Anterior cingulate cortex (tissue), 58 donors: ENCODE measurements around the gene DNAJC27.

Experiments used
- DNase-seq, 58 donors: peaks; one replicate each; lab custom pipeline; 2025; lab: John Stamatoyannopoulos, UW

Gene DNAJC27

DNA sequence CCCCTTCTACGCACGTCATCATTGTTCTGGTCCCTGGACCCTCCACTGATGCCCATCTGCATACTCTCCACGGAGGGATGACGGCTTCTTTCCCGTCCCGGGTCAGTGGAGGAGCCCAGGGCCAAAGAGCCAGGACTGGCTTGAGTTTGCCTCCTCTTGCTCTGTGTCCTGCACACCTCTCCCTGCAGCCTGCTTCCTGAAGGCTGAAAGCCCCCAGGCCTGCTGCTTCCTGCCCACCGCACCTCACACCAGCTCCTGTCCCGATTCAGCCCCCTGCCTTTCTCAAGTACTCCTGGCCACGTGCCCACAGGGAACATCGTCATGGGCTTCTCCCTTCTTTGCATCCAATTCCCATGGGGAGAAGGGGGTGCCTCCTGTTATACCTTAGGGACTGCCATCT, 58.8 kb downstream of the DNAJC27 start:
- DNase-seq, result no peak

GRCh38 chr2:24912523-24912922, 59.2 kb downstream of the DNAJC27 start:
- DNase-seq, result no peak

GRCh38 chr2:24910245-24910644, 61.5 kb downstream of the DNAJC27 start:
- no peak for DNase-seq

GRCh38 chr2:24909555-24910177, 62.1 kb downstream of the DNAJC27 start:
- DNase-seq, result no peak

GRCh38 chr2:24908461-24908901, 63.3 kb downstream of the DNAJC27 start:
- no peak for DNase-seq

DNA sequence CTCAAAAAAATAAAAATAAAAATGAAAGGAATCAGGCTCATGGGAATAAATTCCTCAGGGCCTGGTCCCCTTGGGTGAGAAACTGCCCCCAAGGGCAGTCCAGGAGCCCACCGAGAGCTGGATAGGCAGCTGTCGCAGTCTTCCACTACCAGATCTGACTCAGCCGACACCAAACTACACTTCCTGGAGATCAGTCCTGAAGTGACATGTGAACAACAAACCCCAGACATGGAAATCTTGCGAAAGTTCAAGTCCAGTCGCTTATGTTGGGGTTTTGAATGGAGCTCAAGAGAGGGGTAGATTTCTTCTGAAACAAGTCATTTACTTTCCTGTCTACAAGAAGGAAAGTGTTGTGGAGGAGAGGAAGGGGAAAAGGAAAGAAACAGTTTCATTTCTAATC, 64.6 kb downstream of the DNAJC27 start:
- no peak for DNase-seq

- DNase-seq, result no peak
Observed at GRCh38 chr2:24906466-24906865, 65.3 kb downstream of the DNAJC27 start.

DNA sequence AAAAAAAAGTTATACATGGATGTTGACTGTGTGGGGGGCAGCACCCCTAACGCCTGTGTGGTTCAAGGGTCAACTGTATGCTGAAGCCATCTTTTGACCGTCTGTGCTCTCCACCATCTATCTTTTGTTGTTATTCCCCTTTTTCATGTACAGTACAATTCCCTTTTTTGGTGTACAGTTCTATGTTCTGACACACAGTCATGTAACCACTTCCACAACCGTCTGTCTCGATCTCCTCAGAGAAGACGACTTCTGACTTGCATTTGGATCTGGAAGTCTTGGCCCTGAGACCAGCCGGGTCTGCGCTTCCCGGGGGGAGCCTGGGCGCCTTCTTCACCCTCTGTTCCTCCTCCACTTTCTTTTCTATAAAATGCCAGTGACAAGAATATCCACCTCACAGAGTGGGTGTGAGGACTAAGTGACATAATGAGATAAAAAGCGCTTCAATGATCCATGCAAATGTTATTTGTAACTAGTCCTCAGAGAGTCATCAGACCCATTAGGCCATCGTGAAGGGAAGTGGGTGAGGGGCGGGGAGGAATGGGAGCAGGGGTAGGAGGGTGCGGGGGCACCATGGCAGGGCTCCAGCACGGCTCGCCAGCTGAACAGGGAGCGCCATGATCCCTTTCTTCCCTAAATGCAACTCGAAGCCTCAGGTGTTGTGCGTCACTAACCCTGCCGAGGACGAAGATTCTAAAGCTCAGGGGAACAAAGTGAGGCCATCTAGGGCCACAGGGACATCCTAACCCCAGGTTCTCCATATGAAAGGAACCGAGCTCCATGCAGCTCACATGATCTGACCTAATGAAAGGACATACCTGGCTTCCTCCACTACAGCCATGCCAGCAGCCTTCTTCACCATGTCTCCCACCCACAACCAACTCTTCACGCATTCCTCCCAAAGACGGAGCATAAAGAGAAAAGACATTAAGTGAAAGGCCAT, 68.3 kb downstream of the DNAJC27 start:
- DNase-seq, result no peak

DNA sequence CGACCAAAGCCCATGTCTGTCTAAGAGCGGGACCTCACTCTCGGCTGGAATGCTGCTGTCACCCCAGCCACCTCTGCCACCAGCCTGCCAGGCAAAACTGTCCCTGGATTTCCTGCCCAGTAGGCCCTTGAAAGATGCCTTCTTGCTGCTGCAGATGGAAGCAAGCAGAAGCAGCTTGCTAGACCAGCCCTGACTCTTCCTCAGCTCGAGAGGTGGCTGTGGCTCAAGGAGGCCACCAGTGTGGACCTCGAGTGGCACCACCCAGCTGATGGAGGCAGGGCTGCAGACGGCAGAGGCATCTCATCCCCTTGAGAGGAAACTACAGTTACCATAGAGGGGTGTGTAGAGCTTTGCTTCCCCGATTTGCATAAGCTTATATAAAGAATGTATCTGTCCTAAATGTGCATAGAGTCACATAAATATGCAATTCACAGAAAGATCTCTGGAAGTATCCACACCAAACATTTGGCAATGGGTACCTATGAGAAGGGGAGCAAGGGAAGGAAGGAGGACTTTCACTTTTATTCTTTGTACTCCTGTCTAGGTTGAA, 72.3 kb downstream of the DNAJC27 start:
- DNase-seq, result no peak

GRCh38 chr2:24898122-24899109, 73.3 kb downstream of the DNAJC27 start:
- no peak for DNase-seq

DNA sequence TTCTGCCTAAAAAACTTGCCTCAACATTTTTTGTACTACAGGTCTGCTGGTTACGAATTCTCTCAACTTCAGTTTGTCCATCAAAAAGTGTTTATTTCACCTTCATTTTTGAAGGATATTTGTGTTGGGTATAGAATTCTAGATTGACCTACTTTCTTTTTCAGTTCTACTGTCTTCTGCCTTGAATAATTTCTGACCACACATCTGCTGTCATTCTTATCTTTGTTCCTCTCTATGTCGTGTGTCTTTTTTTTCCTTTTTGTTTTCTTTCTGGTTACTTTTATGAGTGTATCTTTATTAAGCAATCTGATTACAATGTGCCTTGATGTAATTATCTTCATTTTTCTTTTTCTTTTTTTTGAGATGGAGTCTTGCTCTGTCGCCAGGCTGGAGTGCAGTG, 77.0 kb downstream of the DNAJC27 start:
- DNase-seq, result no peak

GRCh38 chr2:24893934-24894333, 77.8 kb downstream of the DNAJC27 start:
- DNase-seq, result no peak
